IPS-18c (cell line): ENCODE data around the gene ADCY3.
A peak's percentile ranks its signal among the peaks of the same experiment; 100 is the strongest.
"Not testable (repeated sequence)": the region's sequence is repeated elsewhere in the genome, so short reads cannot be mapped to it uniquely, and the experiment has no call there.

Experiments used
- H3K4me3 ChIP-seq: 2 replicates; pipeline ENCODE4 v1.7.0; 2013; ENCODE audit warnings: low read depth, mild to moderate bottlenecking, low read length, moderate library complexity; ENCODE audit not compliant: insufficient read depth
- H3K9me3 ChIP-seq: one replicate; pipeline ENCODE4 v1.6.1; 2013; ENCODE audit warnings: mild to moderate bottlenecking, low read length, moderate library complexity; ENCODE audit not compliant: control insufficient read depth, insufficient read depth

The ADCY3 gene

GRCh38 chr2:24820175-24820513 is 99.9 kb downstream of the ADCY3 start:
- no peaks in the 10 kb centered on the region for H3K9me3 ChIP-seq

GRCh38 chr2:24819442-24820174 is 100.4 kb downstream of the ADCY3 start:
- Histone ChIP-seq H3K4me3 (no peak overlapping the region), H3K9me3 (no peaks in the 10 kb centered on the region)

More at GRCh38 chr2:24820175-24820513, 99.9 kb downstream of the ADCY3 start:
- H3K4me3 ChIP-seq, result no peak overlapping the region

- Histone ChIP-seq H3K4me3 (no peak overlapping the region), H3K9me3 (no peaks in the 10 kb centered on the region)
Measured at GRCh38 chr2:24818721-24819167, 101.3 kb downstream of the ADCY3 start.

GRCh38 chr2:24816884-24817283 is 103.2 kb downstream of the ADCY3 start:
- Histone ChIP-seq H3K9me3 (no peaks in the 10 kb centered on the region), H3K4me3 (no peak overlapping the region)

GRCh38 chr2:24816404-24816803 is 103.6 kb downstream of the ADCY3 start:
- H3K4me3 ChIP-seq, result no peak overlapping the region
- no peaks in the 10 kb centered on the region for H3K9me3 ChIP-seq

- H3K9me3 ChIP-seq, result no peaks in the 10 kb centered on the region
- no peak overlapping the region for H3K4me3 ChIP-seq
Measured at GRCh38 chr2:24815171-24815570, 104.9 kb downstream of the ADCY3 start.

- H3K9me3 ChIP-seq, result no peaks in the 10 kb centered on the region
Measured at GRCh38 chr2:24814516-24814915, 105.5 kb downstream of the ADCY3 start.

GRCh38 chr2:24813691-24814137 is 106.3 kb downstream of the ADCY3 start:
- Histone ChIP-seq H3K9me3 (no peaks in the 10 kb centered on the region), H3K4me3 (no peak overlapping the region)

More at GRCh38 chr2:24814516-24814915, 105.5 kb downstream of the ADCY3 start:
- H3K4me3 ChIP-seq, result no peak overlapping the region

GRCh38 chr2:24809316-24810007 is 110.6 kb downstream of the ADCY3 start:
- Histone ChIP-seq H3K4me3 (no peak overlapping the region), H3K9me3 (peaks cover 10% of the 10 kb centered on the region)

GRCh38 chr2:24806661-24807036 is 113.4 kb downstream of the ADCY3 start:
- peaks cover 10% of the 10 kb centered on the region for H3K9me3 ChIP-seq
- H3K4me3 ChIP-seq, result no peak overlapping the region

GRCh38 chr2:24805811-24806660 is 114.0 kb downstream of the ADCY3 start:
- H3K9me3 ChIP-seq, H3K4me3 ChIP-seq: not testable (repeated sequence)

GRCh38 chr2:24800487-24800886 is 119.5 kb downstream of the ADCY3 start:
- H3K9me3 ChIP-seq, H3K4me3 ChIP-seq: not testable (repeated sequence)

GRCh38 chr2:24797644-24798043 is 122.4 kb downstream of the ADCY3 start:
- Histone ChIP-seq H3K9me3 (peaks cover 2% of the 10 kb centered on the region), H3K4me3 (no peak overlapping the region)

GRCh38 chr2:24793761-24794435 is 126.1 kb downstream of the ADCY3 start:
- Histone ChIP-seq H3K9me3 (no peaks in the 10 kb centered on the region), H3K4me3 (peak overlapping the region; percentile 98)

GRCh38 chr2:24792874-24793760 is 126.9 kb downstream of the ADCY3 start, which contains the start of the genes CENPO and PTRHD1:
Gene CENPO, plus strand, starts transcription at chr2:24793425. Its CDS starts 495 bp downstream, at chr2:24793920.
Gene PTRHD1, minus strand, starts transcription at chr2:24793391. Its CDS starts 14 bp downstream, at chr2:24793377.
- no peaks in the 10 kb centered on the region for H3K9me3 ChIP-seq
- peak within 1 kb of the TSS; percentile 98 for H3K4me3 ChIP-seq

GRCh38 chr2:24792542-24792873 is 127.5 kb downstream of the ADCY3 start:
- H3K9me3 ChIP-seq, result no peaks in the 10 kb centered on the region
- peak overlapping the region; percentile 98 for H3K4me3 ChIP-seq
